HG03469 (cell line): ENCODE results near the gene DCAF8.

Source experiments
- ATAC-seq: cut with Tn5 transposase; IDR thresholded peaks from one replicate; pipeline ENCODE4 v1.9.1; 2021; ENCODE audit warnings: mild to moderate bottlenecking, moderate library complexity, moderate number of reproducible peaks; ENCODE audit not compliant: unreplicated experiment

DCAF8 gene

GRCh38 chr1:160227561-160227960 is 34.8 kb downstream of the DCAF8 start:
- no peak for ATAC-seq

DNA sequence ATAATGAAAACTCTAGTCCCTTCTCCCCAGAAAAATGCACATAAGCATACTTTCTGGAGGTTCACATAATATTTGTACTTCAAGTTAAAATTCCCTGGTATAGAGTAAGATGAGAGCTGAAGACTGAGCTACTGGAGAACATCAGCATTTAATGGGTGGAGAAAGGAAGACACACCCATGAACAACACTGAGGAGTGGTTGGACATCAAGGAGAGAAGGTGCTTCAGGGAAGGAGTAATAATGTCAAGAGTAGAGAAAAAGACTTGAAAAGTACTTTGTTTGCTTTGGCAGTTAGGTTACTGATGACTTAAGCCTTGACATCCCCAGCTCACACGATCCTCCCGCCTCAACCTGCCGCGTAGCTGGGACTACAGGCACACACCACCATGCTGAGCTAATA is 35.3 kb downstream of the DCAF8 start:
- no peak for ATAC-seq

GRCh38 chr1:160226623-160227022 is 35.7 kb downstream of the DCAF8 start:
- no peak for ATAC-seq

- ATAC-seq, result no peak
Observed at GRCh38 chr1:160225345-160225744, 37.0 kb downstream of the DCAF8 start.

- ATAC-seq, result no peak
Observed at GRCh38 chr1:160224606-160225005, 37.7 kb downstream of the DCAF8 start.

DNA sequence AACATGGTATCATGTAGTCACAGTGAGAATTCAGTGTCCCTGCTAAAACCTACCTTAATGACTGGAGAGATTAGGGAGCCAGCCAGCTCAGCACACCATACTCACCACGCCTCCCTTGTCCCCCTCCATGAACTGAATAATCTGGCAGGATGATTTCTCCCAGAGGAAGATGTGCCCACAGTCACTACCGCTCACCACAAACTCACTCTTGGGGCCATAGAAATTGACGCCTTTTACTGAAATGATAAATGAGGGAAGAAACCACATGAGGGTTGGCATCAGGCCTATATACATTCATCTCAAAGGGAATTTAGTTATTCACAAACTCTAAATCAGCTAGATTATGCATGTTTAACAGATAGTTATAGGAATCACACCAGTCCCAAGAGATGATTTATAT is 39.8 kb downstream of the DCAF8 start:
- ATAC-seq, result no peak

- ATAC-seq, result no peak
Observed at GRCh38 chr1:160221089-160221488, 41.3 kb downstream of the DCAF8 start.

DNA sequence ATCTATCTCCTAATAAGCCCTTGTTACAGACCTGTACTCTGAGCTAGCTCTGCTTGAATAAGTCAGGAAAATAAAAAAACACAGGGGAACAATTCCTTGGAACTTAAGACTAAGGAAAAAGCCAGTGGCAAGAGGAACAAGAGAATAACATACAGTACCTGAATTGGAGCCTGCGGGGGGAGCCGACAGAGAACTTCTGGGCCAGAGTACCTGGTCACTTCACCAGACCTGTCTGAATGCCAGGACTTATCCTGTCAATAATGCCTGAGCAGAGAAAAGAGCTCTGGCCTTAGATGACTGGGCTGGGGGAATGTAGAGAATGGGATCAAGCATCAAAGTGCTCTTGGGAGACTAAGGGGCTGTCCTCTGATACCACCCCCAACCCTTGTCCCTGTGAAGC is 42.0 kb downstream of the DCAF8 start:
- no peak for ATAC-seq

DNA sequence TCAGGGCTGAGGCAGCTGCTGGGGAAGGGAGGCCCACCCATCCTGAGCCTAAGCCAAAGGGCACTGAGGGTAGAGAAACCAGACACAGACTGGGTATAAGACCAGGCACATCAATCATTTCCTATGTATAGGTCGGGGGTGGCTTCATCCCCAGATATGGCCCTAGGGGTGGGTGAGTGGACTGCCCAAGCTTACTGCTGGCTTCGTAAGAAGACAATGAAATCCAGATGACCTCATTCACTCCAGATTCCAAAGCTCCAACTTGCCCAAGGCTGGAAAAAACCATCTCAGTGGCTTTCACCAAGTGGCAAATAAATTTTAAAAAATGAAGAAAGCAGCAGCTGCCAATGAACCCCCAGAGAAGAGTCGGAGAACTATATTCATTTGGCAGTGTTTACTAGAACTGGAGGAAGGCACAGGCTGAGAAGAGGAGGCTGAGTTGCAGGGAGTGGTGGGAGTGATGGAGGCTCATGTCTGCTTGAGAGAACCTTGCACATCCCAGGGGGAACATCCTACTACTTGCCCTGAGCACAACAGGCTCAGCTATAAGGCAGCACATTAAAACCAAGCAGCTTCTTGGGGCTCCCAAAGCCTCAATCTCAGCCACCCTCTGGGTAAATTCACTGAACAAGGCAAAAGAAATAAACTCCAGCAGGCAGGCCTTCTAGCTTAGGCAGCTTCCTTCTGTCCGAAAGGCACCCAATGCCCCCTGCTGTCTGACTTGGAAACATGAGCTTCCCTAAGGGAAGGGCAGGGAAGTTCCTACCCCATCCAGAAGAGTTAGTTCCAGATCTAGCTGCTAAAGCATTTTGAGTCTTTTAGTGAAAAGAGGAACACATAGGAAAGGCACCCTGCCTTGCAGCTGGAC is 43.1 kb downstream of the DCAF8 start:
- no peak for ATAC-seq

- no peak for ATAC-seq
Observed at GRCh38 chr1:160217481-160218051, 44.8 kb downstream of the DCAF8 start.

DNA sequence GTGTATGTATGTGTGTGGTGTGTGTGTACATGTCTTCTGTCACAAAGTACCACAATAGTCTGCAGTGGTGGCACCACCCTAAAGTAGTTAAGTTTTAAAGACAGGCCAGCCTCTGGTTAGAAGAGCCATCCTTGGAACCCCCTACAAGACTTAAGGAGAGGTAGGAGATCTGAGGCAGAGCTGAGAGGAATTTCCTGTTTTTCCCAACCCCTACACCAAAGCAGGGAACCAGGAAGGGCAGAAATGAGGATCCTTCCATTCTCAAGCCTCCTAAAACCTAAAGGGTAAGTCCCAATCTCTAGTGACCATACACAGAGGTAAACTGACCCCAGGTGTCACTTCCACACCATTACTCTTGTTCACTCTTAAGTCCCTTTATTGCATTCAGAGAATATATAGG is 46.0 kb downstream of the DCAF8 start:
- ATAC-seq, result no peak

- no peak for ATAC-seq
Observed at GRCh38 chr1:160214481-160215140, 47.7 kb downstream of the DCAF8 start.

DNA sequence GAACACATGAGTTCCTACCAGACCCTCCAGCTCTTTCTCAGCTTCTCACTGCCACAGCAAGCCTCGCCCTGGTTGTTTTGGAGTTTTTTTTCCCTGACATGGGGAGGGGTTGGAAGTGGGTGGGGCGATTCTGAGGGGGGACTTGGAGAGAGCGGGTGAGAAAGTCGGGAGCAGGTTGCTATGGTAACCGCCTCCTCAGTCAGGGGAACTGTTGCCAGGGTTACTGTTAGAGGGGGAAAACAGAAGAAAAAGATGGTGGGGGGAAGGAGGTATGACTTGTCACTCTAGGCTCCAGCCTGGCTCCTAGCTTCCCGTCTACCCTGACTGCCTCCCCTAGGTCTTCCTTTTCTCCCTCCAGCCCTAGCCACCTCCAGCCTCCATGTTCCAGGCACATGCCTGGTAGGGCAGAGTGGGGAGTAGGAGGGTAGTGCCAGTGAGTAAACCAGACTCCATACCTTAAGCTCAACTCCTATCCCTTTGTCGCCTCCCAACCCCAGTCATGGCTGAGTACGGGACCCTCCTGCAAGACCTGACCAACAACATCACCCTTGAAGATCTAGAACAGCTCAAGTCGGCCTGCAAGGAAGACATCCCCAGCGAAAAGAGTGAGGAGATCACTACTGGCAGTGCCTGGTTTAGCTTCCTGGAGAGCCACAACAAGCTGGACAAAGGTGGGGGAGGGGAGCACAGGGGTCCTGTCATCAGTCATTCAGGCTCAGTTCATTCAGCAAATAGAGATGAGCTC is 51.1 kb downstream of the DCAF8 start:
- no peak for ATAC-seq

- ATAC-seq, result no peak
Observed at GRCh38 chr1:160210561-160210960, 51.8 kb downstream of the DCAF8 start.

- no peak for ATAC-seq
Observed at GRCh38 chr1:160209321-160210046, 52.9 kb downstream of the DCAF8 start.

DNA sequence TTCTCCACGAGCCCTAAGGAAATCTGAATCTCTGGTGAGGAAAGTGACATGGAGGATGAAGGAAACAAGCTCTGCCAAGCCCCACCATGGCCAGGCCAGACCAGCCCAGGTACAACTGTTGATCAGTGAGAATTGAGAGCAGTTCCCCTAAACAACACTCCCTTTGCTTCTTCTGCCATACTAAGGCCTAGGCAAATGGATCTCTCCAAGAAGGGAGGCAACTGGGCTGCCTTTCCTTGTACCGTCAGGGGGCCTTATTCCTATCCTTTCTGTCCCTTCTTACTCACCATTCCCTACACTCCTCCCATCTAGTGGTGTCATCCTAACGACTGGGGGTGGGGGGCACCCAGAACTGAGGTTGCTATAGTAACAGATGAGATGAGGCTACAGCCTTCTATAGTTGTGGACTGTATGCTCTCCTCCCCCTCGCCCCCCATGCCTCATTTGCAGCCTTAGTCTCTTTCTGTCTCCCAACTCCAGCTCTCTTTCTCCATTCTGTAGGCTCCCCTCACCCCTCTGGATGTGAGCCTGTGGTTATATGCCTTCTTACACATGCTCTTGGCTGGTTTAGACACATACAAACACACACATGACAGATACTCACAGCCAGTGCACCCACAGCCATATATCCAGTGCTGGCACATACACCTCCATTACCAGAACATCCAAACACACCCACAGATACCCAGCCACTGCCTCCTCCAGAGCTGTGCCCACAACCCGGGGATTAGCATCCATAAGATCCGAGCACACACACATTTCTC is 53.6 kb downstream of the DCAF8 start:
- ATAC-seq, result no peak

DNA sequence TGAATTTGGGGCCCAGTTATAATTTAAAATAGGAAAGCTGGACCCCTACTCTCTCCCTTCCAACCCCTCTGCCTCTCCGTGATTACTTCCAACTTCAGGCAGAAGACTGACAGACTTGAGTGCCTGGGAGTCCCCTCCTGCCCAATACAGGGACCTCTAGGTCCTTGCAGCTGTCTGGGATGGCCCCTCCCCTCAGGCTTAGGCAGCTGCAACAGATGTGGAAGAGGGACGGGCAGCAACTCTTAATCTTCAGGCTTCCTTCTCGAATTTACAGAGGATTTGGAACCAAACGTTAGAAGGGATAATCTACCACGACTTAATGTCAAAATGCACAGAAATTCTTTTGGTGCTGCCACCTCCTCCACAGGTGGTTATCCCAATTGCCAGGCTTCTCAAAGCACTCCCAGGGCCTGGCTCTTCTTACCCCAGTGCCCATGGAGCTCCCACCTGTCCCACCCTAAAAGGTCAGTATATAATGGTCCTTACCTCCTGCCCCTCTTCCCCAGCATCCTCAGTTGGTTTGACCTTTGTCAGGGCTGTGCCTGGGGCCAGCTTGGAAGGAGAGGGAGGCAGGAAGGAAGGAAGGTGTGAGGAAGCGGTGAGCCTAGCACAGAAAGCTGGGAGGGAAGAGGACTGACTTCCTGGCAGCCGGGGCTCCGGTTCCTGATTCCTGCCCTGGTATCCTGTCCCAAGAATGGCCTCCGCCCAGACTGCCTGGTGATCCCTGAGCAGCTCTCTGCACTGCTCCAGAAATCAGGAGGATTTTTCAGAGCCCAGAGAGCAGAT is 54.4 kb downstream of the DCAF8 start:
- no peak for ATAC-seq

DNA sequence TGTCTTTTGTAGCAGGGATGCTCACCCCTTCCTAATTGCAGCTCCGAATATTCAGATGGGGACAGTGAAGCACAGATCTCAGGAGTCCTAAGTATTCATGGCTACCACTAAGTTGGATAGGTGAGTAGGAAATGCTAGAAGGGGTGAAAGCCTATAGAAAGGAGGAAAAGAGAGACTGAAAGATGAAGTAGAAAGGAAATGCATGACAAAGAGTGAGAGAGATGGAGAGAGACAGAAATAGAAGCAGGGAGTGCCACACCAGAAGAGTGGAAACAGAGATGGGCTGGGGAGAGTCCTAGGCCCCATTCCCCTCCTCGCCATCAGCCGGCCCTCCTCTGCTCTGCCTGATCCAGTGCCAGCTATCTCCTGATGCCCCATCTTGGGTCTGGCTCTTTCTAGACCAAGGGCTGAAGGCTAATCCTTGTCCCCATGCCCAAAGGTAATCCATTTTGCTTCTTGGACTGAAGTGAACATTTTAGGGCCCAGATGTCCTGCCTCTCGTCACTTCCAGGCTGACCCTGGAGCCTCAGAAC is 55.2 kb downstream of the DCAF8 start:
- ATAC-seq, result no peak
